AG10803 (cell line): ENCODE data around the gene SORBS2.

Experiments used
- DNase-seq: peaks from one replicate; pipeline ENCODE4 v3.0.0; 2010; ENCODE audit warnings: low read depth
- H3K4me3 ChIP-seq: 2 replicates; pipeline ENCODE4 v1.5.1; 2011; ENCODE audit warnings: mild to moderate bottlenecking, low read length, control low read depth
- CTCF ChIP-seq: conservative IDR thresholded peaks from 2 replicates; pipeline ENCODE4 v1.5.1; 2011; ENCODE audit warnings: mild to moderate bottlenecking, low read length, control low read depth, inconsistent platforms

Gene SORBS2

GRCh38 chr4:185834778-185835177, 22.8 kb upstream of the SORBS2 start:
- no peak for DNase-seq
- TF ChIP-seq CTCF: no peak

GRCh38 chr4:185834088-185834487, 22.1 kb upstream of the SORBS2 start:
- no peak for DNase-seq
- no peak overlapping the region for H3K4me3 ChIP-seq
- no peak for TF ChIP-seq CTCF

More at GRCh38 chr4:185834778-185835177, 22.8 kb upstream of the SORBS2 start:
- no peak overlapping the region for H3K4me3 ChIP-seq

GRCh38 chr4:185833055-185833598, 21.1 kb upstream of the SORBS2 start:
- H3K4me3 ChIP-seq: no peak overlapping the region
- TF ChIP-seq CTCF: no peak
- peak; percentile 9 for DNase-seq

- no peak overlapping the region for H3K4me3 ChIP-seq
- no peak for DNase-seq
- no peak for TF ChIP-seq CTCF
These were observed 19.3 kb upstream of the SORBS2 start for GRCh38 chr4:185831125-185831815.

GRCh38 chr4:185830263-185830994, 18.4 kb upstream of the SORBS2 start:
- H3K4me3 ChIP-seq: no peak overlapping the region
- no peak for TF ChIP-seq CTCF
- DNase-seq: no peak

GRCh38 chr4:185826381-185826780, 14.4 kb upstream of the SORBS2 start:
- no peak for TF ChIP-seq CTCF
- no peak overlapping the region for H3K4me3 ChIP-seq
- no peak for DNase-seq

- TF ChIP-seq CTCF: no peak
- H3K4me3 ChIP-seq: no peak overlapping the region
- DNase-seq: no peak
These were observed 13.7 kb upstream of the SORBS2 start for GRCh38 chr4:185825737-185826136.
